Astrocyte (in vitro differentiated cells and primary cell): ENCODE data around the gene BRINP2.

Experiments used
- EZH2 ChIP-seq: IDR thresholded peaks from 2 replicates; pipeline ENCODE4 v1.6.1; 2012; ENCODE audit warnings: mild to moderate bottlenecking, low read length, inconsistent platforms; ENCODE audit not compliant: insufficient read depth
- TF ChIP-seq, protein P1 (sequence below): IDR thresholded peaks from 2 replicates; pipeline ENCODE4 v1.5.1; 2011; ENCODE audit warnings: low read depth, mild to moderate bottlenecking, inconsistent platforms, low read length, moderate library complexity; ENCODE audit not compliant: insufficient read depth

DNA sequence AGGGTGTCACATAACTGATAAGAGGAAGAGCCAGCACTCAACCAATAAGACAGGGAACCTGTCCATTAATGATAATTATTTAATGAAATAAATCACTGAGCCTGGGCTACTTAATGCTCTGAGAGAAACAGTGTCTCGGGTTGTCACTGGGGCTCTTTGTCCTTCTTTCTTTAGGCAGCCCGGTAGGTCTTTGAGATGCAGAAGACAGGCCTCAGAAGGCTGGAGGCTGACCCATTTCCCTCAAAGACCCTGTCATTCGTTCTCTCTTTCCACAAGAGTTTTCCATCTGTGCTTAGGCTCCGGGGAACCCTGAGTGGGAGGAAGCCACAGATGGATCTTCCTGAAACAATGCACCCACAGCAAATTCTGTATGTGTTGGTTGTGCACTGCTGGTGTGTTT, 68.2 kb downstream of the BRINP2 start:
- no peak for TF ChIP-seq EZH2
- TF ChIP-seq, protein P1, sequence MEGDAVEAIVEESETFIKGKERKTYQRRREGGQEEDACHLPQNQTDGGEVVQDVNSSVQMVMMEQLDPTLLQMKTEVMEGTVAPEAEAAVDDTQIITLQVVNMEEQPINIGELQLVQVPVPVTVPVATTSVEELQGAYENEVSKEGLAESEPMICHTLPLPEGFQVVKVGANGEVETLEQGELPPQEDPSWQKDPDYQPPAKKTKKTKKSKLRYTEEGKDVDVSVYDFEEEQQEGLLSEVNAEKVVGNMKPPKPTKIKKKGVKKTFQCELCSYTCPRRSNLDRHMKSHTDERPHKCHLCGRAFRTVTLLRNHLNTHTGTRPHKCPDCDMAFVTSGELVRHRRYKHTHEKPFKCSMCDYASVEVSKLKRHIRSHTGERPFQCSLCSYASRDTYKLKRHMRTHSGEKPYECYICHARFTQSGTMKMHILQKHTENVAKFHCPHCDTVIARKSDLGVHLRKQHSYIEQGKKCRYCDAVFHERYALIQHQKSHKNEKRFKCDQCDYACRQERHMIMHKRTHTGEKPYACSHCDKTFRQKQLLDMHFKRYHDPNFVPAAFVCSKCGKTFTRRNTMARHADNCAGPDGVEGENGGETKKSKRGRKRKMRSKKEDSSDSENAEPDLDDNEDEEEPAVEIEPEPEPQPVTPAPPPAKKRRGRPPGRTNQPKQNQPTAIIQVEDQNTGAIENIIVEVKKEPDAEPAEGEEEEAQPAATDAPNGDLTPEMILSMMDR, result no peak
